HEK293T (cell line): Measurements from ENCODE around the gene KCNQ1OT1.

Experiments used
- BHLHE40 ChIP-seq: fragments of 450-650 bp; IDR thresholded peaks from 2 replicates; pipeline ENCODE4 v1.6.1; 2016; ENCODE audit warnings: mild to moderate bottlenecking, moderate library complexity, borderline replicate concordance
- CTBP1 ChIP-seq: fragments of 450-650 bp; IDR thresholded peaks from 2 replicates; pipeline ENCODE4 v1.6.1; 2016; ENCODE audit warnings: borderline replicate concordance
- FOXA1 ChIP-seq: fragments of 450-650 bp; IDR thresholded peaks from 2 replicates; pipeline ENCODE4 v1.6.1; 2016; ENCODE audit warnings: mild to moderate bottlenecking
- FOXK2 ChIP-seq: fragments of 450-650 bp; IDR thresholded peaks from 2 replicates; pipeline ENCODE4 v1.6.1; 2016; ENCODE audit warnings: mild to moderate bottlenecking
- FOXM1 ChIP-seq: fragments of 450-650 bp; IDR thresholded peaks from 2 replicates; pipeline ENCODE4 v1.6.1; 2017; ENCODE audit warnings: mild to moderate bottlenecking, borderline replicate concordance
- HDGF ChIP-seq: fragments of 450-650 bp; IDR thresholded peaks from 2 replicates; pipeline ENCODE4 v1.6.1; 2017; ENCODE audit warnings: antibody characterized with exemption, borderline replicate concordance
- LEF1 ChIP-seq: fragments of 450-650 bp; IDR thresholded peaks from 2 replicates; pipeline ENCODE4 v1.6.1; 2017; ENCODE audit warnings: mild to moderate bottlenecking, borderline replicate concordance
- NFRKB ChIP-seq: fragments of 450-650 bp; IDR thresholded peaks from 2 replicates; pipeline ENCODE4 v1.6.1; 2016; ENCODE audit warnings: mild to moderate bottlenecking, moderate library complexity
- PKNOX1 ChIP-seq: fragments of 450-650 bp; IDR thresholded peaks from 2 replicates; pipeline ENCODE4 v1.6.1; 2016
- SP1 ChIP-seq: fragments of 450-650 bp; IDR thresholded peaks from 2 replicates; pipeline ENCODE4 v1.6.1; 2017
- SUZ12 ChIP-seq: fragments of 450-650 bp; IDR thresholded peaks from 2 replicates; pipeline ENCODE4 v1.6.1; 2016; ENCODE audit warnings: mild to moderate bottlenecking
- TARDBP ChIP-seq: fragments of 450-650 bp; IDR thresholded peaks from 2 replicates; pipeline ENCODE4 v1.6.1; 2016

GRCh38 chr11:2699185-2699530 is 636 bp downstream of the KCNQ1OT1 start:
- TF ChIP-seq BHLHE40 (no peak), CTBP1 (no peak), FOXK2 (no peak), NFRKB (no peak), FOXM1 (no peak), FOXA1 (no peak), SUZ12 (no peak), SP1 (no peak), LEF1 (no peak), PKNOX1 (no peak), HDGF (no peak), TARDBP (no peak)
